IPS-NIHi7 (cell line): ENCODE results near the gene ITLN2.
"Not testable (repeated sequence)": the region's sequence is repeated elsewhere in the genome, so short reads cannot be mapped to it uniquely, and the experiment has no call there.

Experiments
- DNase-seq: peaks from one replicate; pipeline ENCODE4 v3.0.0; 2012; ENCODE audit warnings: mixed read lengths; ENCODE audit errors: extremely low spot score

The ITLN2 gene

DNA sequence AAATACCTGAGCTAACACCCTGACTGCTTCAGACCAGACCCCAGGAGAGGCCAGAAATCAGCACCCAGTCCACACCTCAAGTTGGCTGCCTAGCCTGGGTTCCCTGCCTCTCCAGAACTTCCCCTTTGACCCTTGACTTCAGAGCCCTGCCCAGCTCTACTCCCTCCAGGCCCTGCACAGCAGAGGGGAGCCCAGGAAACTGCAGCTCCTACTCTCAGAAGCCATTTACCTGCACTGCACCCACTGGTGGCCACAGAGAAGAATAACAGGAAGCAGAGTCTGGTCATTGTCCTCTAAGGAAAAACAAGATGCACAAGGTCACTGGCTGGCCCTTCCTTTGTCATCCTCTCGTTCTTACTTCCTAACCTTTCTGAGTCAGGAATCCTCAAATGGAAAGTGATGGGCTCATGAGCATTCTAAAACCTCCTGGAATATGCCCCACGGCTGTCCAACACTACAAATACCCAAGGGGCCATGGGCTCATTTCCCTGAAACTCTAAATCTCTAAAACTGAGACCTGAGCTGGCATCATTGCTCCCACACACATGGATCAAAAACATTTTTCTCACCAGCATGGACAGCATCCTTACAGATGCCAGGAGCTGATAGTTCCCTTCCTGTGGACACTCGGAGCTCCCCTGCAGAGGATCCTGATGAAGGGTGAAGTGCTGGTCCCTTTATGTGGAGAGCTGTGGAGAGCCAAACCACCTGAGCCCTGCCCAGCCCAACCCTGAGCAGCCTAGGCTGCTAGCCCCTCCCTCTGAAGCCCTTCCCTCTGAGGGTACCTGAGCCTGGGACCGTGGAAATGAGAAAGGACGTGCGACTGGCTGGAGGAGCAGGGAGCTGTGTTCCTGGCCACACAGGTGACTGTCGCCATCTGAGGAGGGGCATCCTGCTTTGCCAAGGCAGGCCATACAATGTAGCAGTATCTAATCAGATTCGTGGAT lies at the start of gene ITLN2:
Gene ITLN2, minus strand, starts transcription at position 652 of the 947 bp plus-strand sequence. Its CDS starts 68 bp downstream, at position 584.
- peak; percentile 86 for DNase-seq

DNA sequence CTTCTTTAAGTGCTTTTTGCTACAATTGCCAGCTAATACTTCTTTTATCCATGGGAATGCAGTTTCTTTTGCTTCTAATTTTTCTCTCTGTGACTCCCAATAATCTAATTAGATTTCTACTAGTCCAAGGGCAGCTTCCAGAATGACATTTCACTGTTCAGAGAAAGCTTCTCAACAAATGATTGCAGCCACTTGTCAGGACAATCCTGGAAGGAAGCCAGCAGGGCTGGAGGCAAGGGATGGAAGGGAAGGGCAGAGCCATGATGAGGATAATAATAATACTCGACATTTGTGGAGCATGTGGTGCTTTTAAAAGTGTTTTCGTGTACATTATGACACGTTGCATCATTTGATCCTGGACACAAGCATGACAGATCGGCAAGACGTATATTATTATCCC lies 46.9 kb upstream of the ITLN2 start:
- no peak for DNase-seq

DNA sequence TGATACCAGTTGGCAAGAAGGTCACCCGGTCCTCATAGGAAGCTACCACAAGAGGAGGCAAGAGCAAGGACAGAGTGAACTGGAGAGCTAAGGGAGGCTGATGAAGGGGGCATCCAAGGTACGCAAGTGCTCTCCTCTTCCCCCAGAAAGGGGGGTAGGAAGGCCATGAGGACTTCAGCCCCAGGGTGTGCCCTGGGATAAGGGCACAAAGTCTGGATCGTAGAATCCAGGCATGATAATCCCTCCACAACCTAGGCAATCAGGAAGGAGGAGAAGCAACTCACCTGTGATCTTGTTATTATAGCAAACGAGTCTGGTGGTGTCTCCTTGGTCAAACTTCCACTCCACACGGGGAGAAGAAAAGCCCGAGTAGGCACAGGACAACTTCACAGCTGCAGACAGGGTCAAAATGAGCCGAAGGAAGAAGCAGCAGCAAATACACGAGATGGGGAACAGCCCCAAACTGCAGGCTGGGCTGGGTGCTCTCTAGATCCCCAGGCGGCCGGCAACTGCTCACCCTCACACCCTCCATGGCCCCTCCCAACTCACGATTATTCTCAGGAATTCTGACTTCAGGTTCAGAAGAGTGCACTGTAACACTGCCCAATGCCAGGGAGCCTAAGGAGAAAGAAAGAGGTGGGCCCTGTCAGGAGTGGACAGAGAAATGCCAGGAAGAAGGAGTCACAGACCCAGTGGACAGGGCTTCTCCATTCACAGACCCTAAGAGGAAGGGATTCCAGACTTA lies 46.3 kb upstream of the ITLN2 start:
- DNase-seq, result no peak

DNA sequence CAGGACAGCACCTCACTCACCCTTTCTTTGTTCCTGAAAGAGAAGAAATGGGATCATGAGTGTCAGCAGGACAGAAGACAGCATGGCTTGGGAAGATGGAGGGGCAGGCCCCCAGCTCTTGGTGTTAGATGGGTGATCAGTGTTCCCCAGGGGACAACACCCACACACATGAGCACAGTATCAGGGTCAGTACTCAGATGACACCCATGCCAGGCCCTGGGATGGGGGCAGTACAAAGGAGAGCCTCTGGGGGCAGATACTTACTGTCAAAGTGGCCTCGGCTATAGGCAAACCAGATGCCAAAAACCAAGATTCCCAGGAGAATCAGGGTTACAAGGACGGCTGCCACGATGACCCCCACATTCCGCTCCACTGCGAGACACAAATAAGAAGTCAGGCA lies 44.8 kb upstream of the ITLN2 start:
- no peak for DNase-seq

DNA sequence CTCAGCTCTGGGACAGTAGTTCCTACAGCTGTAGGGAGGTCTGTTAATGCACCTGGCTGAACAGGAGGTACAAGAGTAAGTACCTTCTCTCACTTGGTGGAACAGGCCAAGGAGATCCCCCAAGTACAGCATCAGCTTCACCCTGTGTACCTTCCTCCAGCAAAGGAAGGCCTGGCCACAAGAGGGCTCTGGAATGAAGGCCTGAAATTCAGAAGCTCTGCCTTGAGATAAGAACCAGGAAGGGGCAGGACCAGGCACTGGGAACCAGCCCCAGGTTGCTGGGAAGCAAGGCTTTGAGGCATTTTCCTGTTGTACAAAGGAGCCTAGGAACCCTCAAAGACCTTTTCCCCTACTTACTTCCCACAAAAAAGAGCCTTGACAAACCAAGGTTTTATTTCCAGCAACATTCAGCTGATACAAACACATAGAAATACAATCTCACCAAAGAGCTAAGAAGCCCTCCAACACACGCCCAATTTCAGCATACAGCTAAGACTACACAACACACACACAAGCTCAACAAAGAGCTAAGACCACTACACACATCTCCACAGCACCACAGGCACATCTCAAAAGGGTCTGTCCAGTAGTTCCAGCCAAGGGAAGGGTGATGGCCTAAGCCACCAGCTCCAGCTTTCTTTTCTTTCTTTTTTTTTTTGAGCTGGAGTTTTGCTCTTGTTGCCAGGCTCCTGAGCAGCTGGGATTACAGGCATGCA lies 42.9 kb upstream of the ITLN2 start:
- DNase-seq, result peak; percentile 85

DNA sequence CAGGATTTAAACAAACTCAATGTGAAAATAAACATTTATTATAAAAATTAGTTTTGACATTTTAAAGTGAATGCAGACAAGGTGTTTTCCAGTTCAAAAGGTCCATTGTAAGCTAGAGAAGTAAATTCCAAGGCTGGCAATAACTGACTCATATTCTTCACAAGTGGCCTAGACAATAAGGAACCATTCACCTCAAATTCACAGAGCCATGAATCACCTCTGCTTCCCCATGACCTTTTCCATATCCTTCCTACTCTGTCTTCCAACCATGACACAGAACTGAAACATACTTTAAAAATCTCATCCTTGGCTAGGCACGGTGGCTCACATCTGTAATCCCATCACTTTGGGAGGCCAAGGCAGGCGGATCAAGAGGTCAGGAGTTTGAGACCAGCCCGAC lies 41.6 kb upstream of the ITLN2 start:
- no peak for DNase-seq

DNA sequence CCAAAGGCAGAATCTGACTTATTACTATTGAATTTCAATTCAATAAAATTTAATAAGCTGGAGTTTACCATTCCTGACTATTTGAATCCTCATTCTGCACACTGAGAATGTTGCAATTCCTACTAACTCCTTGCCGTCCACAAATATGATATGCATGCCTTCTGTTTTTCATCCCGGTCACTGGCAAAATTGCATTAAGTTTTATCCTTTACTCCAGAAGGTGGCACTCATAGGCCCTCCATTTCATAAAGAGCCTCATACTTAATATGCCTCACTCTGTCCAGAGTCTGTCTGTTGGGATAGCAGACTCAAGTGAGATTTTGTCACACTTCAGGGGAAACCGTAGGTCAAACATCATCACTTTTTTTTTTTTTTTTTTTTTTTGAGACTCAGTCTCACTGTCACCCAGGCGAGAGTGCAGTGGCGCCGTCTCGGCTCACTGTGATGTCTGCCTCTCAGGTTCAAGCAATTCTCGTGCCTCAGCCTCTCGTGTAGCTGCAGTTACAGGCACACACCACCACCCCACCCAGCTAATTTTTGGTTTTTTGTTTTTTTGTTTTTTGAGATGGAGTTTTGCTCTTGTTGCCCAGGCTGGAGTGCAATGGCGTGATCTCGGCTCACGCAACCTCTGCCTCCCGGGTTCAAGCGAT lies 39.1 kb upstream of the ITLN2 start:
- no peak for DNase-seq

DNA sequence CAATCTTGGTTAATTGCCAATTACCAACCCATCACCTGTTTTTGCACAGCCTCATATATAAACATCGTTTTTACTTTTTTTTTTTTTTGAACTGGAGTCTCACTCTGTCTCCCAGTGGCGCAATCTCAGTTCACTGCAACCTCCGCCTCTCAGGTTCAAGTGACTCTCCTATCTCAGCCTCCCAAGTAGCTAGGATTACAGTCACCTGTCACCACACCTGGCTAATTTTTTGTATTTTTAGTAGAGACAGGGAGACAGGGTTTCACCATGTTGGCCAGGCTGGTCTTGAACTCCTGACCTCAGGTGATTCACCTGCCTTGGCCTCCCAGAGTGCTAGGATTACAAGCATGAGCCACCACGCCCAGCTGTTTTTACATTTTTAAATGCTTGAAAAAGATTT lies 37.4 kb upstream of the ITLN2 start:
- DNase-seq, result not testable (repeated sequence)

DNA sequence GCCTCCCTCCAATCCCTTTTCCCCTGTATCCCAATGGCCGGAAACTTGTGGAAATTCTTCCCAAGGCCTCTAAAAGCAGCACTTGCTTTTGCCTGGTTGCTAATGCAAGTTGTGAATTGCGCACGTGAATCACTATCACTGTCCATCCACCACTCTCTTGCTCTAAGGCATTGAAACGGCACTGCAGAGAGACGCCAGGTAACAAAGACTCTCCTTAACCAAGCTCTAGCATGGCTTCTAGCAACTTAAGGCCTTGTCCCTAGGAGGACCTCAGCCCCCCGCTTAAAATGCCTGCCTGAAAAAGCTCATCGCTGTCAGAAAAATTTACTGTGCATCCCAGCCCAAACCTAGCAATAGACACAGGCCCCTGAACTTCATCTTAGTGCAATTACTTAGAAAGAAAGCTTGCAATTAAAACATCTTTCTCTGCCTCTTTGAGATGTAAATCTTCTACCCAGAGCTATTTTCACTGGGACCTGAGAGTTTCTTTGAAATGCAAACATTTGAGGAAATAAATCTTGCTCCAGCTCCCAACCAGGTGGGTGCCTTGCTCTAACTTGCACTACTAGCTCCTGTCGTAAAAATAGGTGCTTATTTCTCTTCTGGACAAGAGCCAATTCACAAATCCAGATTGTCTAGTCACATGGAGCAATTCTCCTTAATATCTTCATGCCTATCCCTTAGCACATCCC lies 32.9 kb upstream of the ITLN2 start:
- no peak for DNase-seq

DNA sequence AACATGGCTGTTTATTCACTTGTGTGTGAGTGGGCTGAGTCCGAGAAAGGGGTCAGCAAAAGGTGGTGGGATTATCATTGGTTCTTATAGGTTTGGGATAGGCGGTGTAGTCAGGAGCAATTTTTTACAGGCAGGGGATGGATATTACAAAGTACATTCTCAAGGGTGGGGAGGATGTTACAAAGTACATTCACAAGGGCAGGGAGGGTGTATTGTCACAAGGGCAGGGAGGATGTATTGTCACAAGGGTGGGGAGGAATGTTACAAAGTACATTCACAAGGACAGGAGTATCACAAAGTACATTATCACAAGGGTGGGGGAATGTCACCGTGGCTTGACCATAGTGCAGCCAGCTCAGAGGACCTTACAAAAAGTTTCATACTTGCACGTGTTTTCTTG lies 31.1 kb upstream of the ITLN2 start:
- DNase-seq, result no peak

DNA sequence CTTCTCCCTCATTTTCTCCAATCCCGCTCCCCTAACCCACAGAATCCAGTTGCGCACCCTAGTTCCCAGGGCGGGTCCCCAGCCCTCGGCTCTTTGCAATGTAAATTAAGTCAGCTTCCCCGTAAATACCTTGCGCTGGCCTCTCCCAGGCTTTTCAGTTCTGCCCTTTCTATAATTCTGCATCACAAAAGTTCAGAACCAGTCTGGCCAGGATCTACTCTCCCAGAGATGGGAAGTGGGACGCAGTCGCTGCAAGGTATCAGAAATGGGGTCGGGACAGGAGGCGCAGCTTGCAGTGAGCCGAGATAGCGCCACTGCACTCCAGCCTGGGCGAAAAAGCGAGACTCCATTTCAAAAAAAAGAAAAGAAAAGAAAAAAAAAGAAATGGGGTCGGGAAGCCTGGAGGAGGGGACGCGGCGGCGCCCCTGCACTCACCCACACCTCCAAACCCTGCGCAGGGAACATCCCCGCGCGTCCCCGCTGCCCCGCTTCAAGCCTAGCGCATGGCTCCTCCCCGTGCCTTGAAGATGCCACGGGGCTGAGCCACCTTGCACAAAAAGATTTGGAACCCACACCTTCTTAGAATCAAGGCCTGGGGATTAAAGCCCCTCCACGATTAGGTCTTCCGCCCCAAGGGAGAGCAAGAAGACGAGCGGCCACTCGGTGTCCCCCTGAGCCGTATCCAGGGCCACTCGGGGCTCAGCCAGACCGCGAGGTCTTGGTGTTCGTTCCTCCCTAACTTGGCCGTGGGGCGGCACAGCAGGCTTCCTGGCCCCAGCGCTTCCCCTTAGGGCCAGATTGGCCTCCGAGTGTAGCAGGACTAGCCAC lies 27.2 kb upstream of the ITLN2 start:
- peak; percentile 21 for DNase-seq

DNA sequence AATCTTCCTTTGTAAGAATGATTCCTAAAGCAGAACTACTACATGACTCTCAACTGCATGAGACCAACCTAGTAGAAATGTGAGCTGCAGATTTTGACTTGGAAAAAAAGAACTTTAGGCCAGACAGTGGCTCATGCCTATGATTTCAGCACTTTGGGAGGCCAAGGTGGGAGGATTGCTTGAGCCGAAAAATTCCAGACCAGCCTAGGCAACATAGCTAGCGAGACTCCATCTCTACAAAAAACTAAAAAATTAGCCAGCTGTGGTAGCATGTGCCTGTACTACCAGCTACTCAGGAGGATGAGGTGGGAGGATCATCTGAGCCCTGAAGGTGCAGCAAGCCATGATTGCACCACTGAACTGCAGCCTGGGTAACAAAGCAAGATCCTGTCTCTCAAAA lies 24.7 kb upstream of the ITLN2 start:
- no peak for DNase-seq

DNA sequence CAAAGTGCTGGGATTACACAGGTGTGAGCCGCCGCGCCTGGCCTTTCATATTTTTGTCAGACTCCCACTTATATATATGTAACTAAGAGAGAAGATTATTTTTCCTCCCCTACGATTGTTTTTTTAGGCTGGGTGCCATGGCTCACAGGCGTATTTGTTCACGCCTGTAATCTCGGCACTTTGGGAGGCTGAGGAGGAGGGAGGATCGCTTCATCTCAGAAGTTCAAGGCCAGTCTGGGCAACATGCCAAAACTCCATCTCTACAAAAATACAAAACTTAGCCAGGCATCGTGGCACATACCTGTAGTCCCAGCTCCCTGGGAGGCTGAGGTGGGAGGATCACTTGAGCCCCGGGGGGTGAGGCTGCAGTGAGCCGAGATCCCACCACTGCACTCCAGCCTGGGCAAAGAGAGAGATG lies 23.9 kb upstream of the ITLN2 start:
- no peak for DNase-seq

DNA sequence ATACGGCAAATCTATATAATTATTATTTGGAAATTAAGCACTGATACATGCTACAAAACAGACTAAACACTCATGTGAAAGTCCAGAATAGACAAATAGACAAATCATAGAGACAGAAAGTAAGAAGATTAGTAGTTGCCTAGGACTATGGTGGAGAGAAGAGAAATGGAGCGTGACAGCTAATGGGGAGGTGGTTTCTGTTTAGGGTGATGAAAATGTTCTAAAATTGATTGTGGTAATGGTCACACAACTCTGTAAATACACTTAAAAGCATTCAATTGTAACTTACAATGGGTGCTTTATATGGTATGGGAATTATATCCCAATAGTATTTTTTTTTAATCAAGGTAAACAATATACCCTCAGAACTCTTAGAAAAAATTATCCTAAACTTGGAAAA lies 20.4 kb upstream of the ITLN2 start:
- DNase-seq, result no peak

DNA sequence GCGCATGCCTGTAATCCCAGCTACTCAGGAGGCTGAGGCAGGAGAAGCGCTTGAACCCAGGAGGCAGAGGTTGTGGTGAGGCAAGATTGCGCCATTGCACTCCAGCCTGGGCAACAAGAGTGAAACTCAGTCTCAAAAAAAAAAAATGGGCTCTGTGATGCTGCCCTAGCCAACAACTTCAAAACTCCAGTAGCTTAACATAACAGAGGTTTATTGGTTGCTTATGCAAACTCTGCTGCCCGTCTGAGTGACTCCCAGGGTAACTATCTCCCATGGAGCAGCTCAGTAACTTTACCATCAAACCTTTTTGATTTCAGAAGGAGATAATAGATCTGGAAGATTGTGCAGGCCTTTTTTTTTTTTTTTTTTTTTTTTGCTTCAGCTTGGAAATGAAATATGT lies 18.9 kb upstream of the ITLN2 start:
- DNase-seq, result no peak

DNA sequence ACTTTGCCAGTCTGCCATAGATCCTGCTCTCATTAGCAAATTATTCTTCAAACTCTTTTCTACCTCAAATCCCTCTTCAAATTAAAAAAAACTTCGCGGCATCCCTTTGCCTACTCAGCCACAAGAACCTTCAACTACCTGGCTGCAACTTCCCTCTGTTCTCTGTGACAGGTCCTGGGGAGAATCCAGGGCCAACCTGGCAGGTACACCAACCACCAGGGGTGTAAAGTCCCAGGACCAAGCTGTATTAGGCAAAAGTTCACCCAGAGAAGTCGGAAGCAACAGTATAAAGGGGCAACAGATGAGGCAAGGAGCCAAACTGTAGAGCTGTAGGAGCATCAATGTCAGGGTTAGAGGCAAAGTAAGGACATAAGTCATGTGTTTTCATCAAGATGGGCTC lies 18.3 kb upstream of the ITLN2 start:
- no peak for DNase-seq

DNA sequence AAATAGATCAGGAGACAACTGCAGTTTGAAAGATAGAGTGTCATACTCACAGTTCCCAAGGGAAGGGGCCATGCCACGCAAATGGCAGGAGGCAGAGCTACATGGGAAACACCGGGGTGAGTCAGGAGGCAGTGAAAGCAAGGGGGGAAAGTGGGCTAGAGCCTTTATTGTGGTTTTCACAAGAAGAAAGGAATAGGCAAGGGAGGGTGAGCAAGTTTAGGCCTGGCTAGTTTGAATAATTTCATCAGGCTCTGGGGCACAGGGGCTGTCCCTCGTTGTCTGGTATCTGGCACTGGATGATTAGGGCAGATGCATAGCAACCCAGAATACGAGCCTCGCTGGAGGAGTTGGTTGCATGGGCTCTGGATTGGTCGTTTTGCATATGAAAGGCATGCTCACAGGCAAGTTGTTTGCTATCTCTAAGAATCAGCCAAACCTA lies 17.0 kb upstream of the ITLN2 start:
- DNase-seq, result peak; percentile 50

DNA sequence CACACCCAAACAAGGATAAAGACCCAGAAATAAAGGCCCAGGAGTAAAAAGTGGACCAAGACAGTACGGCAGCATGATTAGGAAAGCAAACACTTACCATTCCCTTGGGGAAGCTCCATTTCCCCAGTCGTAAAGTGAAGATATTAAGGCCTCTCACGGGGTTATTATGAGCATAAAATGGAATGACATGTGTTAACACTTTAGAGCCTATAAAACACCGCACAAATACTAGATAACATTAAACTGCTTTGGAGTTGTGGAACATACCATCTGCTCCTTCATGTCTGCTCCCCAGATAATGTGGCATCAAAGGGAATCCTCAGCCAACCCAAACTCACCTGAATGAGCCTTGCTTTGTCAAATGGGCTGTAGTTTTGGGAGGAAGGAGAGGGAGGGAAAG lies 8.9 kb upstream of the ITLN2 start:
- no peak for DNase-seq

DNA sequence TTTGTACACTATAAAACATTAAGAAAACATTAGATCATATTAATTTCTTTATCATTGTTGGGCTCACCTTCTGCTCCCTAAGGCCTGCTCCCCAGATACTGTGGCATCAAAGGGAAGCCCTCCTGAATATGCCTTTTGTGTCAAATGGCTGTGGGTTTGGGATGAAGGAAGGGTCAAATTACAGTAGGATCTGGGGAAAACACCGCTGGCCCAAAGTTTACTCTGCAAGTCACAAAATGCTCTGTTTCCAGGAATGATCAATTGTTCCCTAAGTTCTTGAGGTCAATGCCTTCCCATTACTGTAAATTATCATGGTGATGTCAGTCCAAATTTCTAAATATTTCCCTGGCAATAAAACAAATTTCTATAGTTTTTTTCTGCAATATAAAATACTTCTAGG lies 6.8 kb upstream of the ITLN2 start:
- no peak for DNase-seq

DNA sequence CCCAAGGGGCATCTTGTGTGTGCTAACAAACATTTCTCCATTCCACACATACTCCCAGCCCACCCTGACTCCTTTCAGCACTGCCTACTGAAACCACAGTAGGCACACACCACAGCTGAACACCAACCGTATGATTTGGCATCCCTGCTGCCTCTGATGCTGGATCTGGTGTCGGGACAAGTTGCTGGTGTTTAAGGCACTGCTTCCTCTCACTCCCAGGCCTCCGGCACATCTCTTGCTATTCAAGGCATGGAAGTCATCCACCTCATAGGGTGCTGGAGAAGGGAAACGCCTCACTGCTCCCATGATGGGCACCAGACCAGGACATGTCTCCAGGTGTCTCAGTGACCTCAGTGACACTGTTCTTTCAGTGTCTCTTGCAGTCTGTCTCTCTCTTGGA lies 2.4 kb upstream of the ITLN2 start:
- no peak for DNase-seq
